ENCODE results near the gene MLANA. TPM values are rescaled to one million over a fixed set of nuclear protein-coding genes. Genes with fewer than 3 reads are reported as not detected.
"Not testable (repeated sequence)": the region's sequence is repeated elsewhere in the genome, so short reads cannot be mapped to it uniquely, and the experiment has no call there.

MLANA gene
- total RNA-seq, 1 donor from 2014 or later: not detected

- Mint-ChIP-seq H3K27me3 (no peaks in the 10 kb centered on the region), H3K27ac (no peak overlapping the region), H3K9me3 (no peaks in the 10 kb centered on the region), H3K4me3 (no peak overlapping the region), H3K36me3 (ENCODE audit: low read depth) (no peaks in the 10 kb centered on the region), H3K4me1 (peaks cover 9% of the 10 kb centered on the region)
- POLR2A ChIA-PET: no interaction called here
- DNase-seq (no peak), ATAC-seq (ENCODE audit: low read depth) (no peak)
- CTCF ChIA-PET: no interaction called here
- intact Hi-C loops (cut with micrococcal nuclease): loop anchor here (10.0 kb wide), 2 partner anchors 95 to 685 kb away; no protein-coding TSS in a partner anchor
- no peak for TF ChIP-seq CTCF (IDR thresholded peaks at IDR 0.05)
These were observed 11.1 kb upstream of the MLANA start for GRCh38 chr9:5879419-5880181.

- H3K27me3 Mint-ChIP-seq; DNase-seq; CTCF ChIA-PET; ATAC-seq (ENCODE audit: low read depth); H3K27ac Mint-ChIP-seq; H3K4me3 Mint-ChIP-seq; H3K36me3 Mint-ChIP-seq (ENCODE audit: low read depth); H3K4me1 Mint-ChIP-seq; H3K9me3 Mint-ChIP-seq: not testable (repeated sequence)
- intact Hi-C loops (cut with micrococcal nuclease): loop anchor here (10.0 kb wide), 2 partner anchors 92 to 682 kb away; no protein-coding TSS in a partner anchor
- POLR2A ChIA-PET: interaction anchor here (0.6 kb wide), 1 partner anchor 110 kb away, joined by 4 read pairs; no protein-coding TSS in a partner anchor
These were observed 8.3 kb upstream of the MLANA start for GRCh38 chr9:5882244-5883012.

- DNase-seq (no peak), ATAC-seq (ENCODE audit: low read depth) (no peak)
- no peaks in the 10 kb centered on the region for H3K36me3 Mint-ChIP-seq (ENCODE audit: low read depth)
- intact Hi-C loops (cut with micrococcal nuclease): loop anchor here (10.0 kb wide), 2 partner anchors 91 to 681 kb away; no protein-coding TSS in a partner anchor
- H3K9me3 Mint-ChIP-seq: no peaks in the 10 kb centered on the region
- no peak overlapping the region for H3K4me3 Mint-ChIP-seq
- no peak overlapping the region for H3K27ac Mint-ChIP-seq
- H3K27me3 Mint-ChIP-seq: no peaks in the 10 kb centered on the region
- H3K4me1 Mint-ChIP-seq: no peaks in the 10 kb centered on the region
- POLR2A ChIA-PET: no interaction called here
- TF ChIP-seq CTCF (IDR thresholded peaks at IDR 0.05): no peak
- CTCF ChIA-PET: interaction anchor here (1.0 to 3.9 kb wide), 2 partner anchors 15 to 422 kb away, joined by 3 to 25 read pairs; no protein-coding TSS in a partner anchor
These were observed 6.5 kb upstream of the MLANA start for GRCh38 chr9:5884191-5884590.

GRCh38 chr9:5886114-5886939 is 4.4 kb upstream of the MLANA start:
- intact Hi-C loops (cut with micrococcal nuclease): loop anchor here (1.0 to 10.0 kb wide), 4 partner anchors 88 to 699 kb away; partner anchors contain the start of gene INSL6
- no peak overlapping the region for H3K27ac Mint-ChIP-seq
- no peak overlapping the region for H3K4me3 Mint-ChIP-seq
- H3K36me3 Mint-ChIP-seq (ENCODE audit: low read depth): no peaks in the 10 kb centered on the region
- no peaks in the 10 kb centered on the region for H3K27me3 Mint-ChIP-seq
- DNase-seq (peak; percentile 59), ATAC-seq (ENCODE audit: low read depth) (peak; percentile 90)
- ChIA-PET POLR2A (no interaction called here), CTCF (interaction anchor here (0.6 to 4.6 kb wide), 15 partner anchors 10 to 467 kb away, joined by 3 to 55 read pairs (median 3); no protein-coding TSS in a partner anchor)
- peak; percentile 52 for TF ChIP-seq CTCF (IDR thresholded peaks at IDR 0.05)
- no peaks in the 10 kb centered on the region for H3K9me3 Mint-ChIP-seq
- no peaks in the 10 kb centered on the region for H3K4me1 Mint-ChIP-seq

GRCh38 chr9:5892456-5893133 is 1.9 kb downstream of the MLANA start:
- DNase-seq (no peak), ATAC-seq (ENCODE audit: low read depth) (no peak)
- Mint-ChIP-seq H3K27ac (no peak overlapping the region), H3K27me3 (no peaks in the 10 kb centered on the region), H3K36me3 (ENCODE audit: low read depth) (peaks cover 4% of the 10 kb centered on the region), H3K4me1 (no peaks in the 10 kb centered on the region), H3K9me3 (no peaks in the 10 kb centered on the region), H3K4me3 (no peak overlapping the region)
- POLR2A ChIA-PET: no interaction called here
- no peak for TF ChIP-seq CTCF (IDR thresholded peaks at IDR 0.05)
- CTCF ChIA-PET: no interaction called here
- intact Hi-C loops (cut with micrococcal nuclease): no loop called here
